Measurements from ENCODE around the gene SEPTIN8. TPM values are rescaled to one million over a fixed set of nuclear protein-coding genes. Genes with fewer than 3 reads are reported as not detected.

SEPTIN8 gene
- polyA plus RNA-seq, 1 donor (not counting 4 experiments of a cell fraction or from before 2014, with no cell fraction given): 46.4 TPM

- no peak overlapping the region for H2AFZ ChIP-seq (ENCODE audit: control insufficient read depth, low read length)
- no peaks in the 10 kb centered on the region for H3K9me1 ChIP-seq (ENCODE audit: control insufficient read depth, extremely low read depth, insufficient read depth, low read length)
- no peak overlapping the region for H3K9ac ChIP-seq (ENCODE audit: control insufficient read depth, extremely low read depth, insufficient read depth, low read length)
- H4K20me1 ChIP-seq (ENCODE audit: control insufficient read depth, extremely low read depth, insufficient read depth, low read length): no peaks in the 10 kb centered on the region
- H3K9me3 ChIP-seq (ENCODE audit: control insufficient read depth, low read depth, low read length): no peaks in the 10 kb centered on the region
- no peaks in the 10 kb centered on the region for H3K27me3 ChIP-seq (ENCODE audit: control insufficient read depth, extremely low read depth, insufficient read depth, low read length)
- no peak overlapping the region for H3K27ac ChIP-seq (ENCODE audit: control insufficient read depth, insufficient read depth, low read length)
- H3K4me3 ChIP-seq (ENCODE audit: control insufficient read depth in 2 of 3, extremely low read depth in 1 of 3, insufficient read depth in 2 of 3, low read depth in 1 of 3, low read length in 3 of 3): no peak overlapping the region
- no peaks in the 10 kb centered on the region for H3K79me2 ChIP-seq (ENCODE audit: control insufficient read depth, insufficient read depth, low read length)
- dilution Hi-C loops (cut with MboI; ENCODE audit: extremely low pct_ligation_motif_present, low sequenced_read_pairs): no loop called here
- no peak overlapping the region for H3K4me2 ChIP-seq (ENCODE audit: control insufficient read depth, extremely low read depth, insufficient read depth, low read depth, low read length)
- no peak for TF ChIP-seq CTCF (optimal IDR thresholded peaks at IDR 0.05 in 1 of 3, IDR thresholded peaks at IDR 0.05 in 1 of 3, conservative IDR thresholded peaks at IDR 0.05 in 1 of 3; ENCODE audit: extremely low read depth in 1 of 3, insufficient read depth in 2 of 3, low read length in 3 of 3)
- no peak for TF ChIP-seq EZH2 (IDR thresholded peaks at IDR 0.05; ENCODE audit: low read length)
- DNase-seq (ENCODE audit: low read depth, low spot score) (no peak), FAIRE-seq (no peak)
- no peaks in the 10 kb centered on the region for H3K4me1 ChIP-seq (ENCODE audit: control insufficient read depth, extremely low read depth, insufficient read depth, low read length)
- H3K36me3 ChIP-seq (ENCODE audit: control insufficient read depth in 2 of 2, extremely low read depth in 1 of 2, insufficient read depth in 2 of 2, low read length in 2 of 2): no peaks in the 10 kb centered on the region
Measured at GRCh38 chr5:132788990-132789886, 12.2 kb upstream of the SEPTIN8 start.

GRCh38 chr5:132788508-132788907, 11.5 kb upstream of the SEPTIN8 start:
- FAIRE-seq (no peak), DNase-seq (ENCODE audit: low read depth, low spot score) (no peak)
- Histone ChIP-seq H3K36me3 (ENCODE audit: control insufficient read depth in 2 of 2, extremely low read depth in 1 of 2, insufficient read depth in 2 of 2, low read length in 2 of 2) (no peaks in the 10 kb centered on the region), H3K9me1 (ENCODE audit: control insufficient read depth, extremely low read depth, insufficient read depth, low read length) (no peaks in the 10 kb centered on the region), H3K27ac (ENCODE audit: control insufficient read depth, insufficient read depth, low read length) (no peak overlapping the region), H3K79me2 (ENCODE audit: control insufficient read depth, insufficient read depth, low read length) (no peaks in the 10 kb centered on the region), H3K4me2 (ENCODE audit: control insufficient read depth, extremely low read depth, insufficient read depth, low read depth, low read length) (no peak overlapping the region), H4K20me1 (ENCODE audit: control insufficient read depth, extremely low read depth, insufficient read depth, low read length) (no peaks in the 10 kb centered on the region), H3K9ac (ENCODE audit: control insufficient read depth, extremely low read depth, insufficient read depth, low read length) (no peak overlapping the region), H3K4me3 (ENCODE audit: control insufficient read depth in 2 of 3, extremely low read depth in 1 of 3, insufficient read depth in 2 of 3, low read depth in 1 of 3, low read length in 3 of 3) (no peak overlapping the region), H3K4me1 (ENCODE audit: control insufficient read depth, extremely low read depth, insufficient read depth, low read length) (no peaks in the 10 kb centered on the region), H3K27me3 (ENCODE audit: control insufficient read depth, extremely low read depth, insufficient read depth, low read length) (no peaks in the 10 kb centered on the region), H3K9me3 (ENCODE audit: control insufficient read depth, low read depth, low read length) (no peaks in the 10 kb centered on the region), H2AFZ (ENCODE audit: control insufficient read depth, low read length) (no peak overlapping the region)
- TF ChIP-seq EZH2 (IDR thresholded peaks at IDR 0.05; ENCODE audit: low read length): no peak
- no peak for TF ChIP-seq CTCF (optimal IDR thresholded peaks at IDR 0.05 in 1 of 3, IDR thresholded peaks at IDR 0.05 in 1 of 3, conservative IDR thresholded peaks at IDR 0.05 in 1 of 3; ENCODE audit: extremely low read depth in 1 of 3, insufficient read depth in 2 of 3, low read length in 3 of 3)
- dilution Hi-C loops (cut with MboI; ENCODE audit: extremely low pct_ligation_motif_present, low sequenced_read_pairs): no loop called here
